GM12801 (cell line): Measurements from ENCODE around the gene EIF4A2.

Experiments
- CTCF ChIP-seq: IDR thresholded peaks from one replicate; pipeline ENCODE4 v1.5.1; 2011; ENCODE audit warnings: control low read depth; ENCODE audit not compliant: insufficient read length; ENCODE audit errors: extremely low read depth

Gene EIF4A2

DNA sequence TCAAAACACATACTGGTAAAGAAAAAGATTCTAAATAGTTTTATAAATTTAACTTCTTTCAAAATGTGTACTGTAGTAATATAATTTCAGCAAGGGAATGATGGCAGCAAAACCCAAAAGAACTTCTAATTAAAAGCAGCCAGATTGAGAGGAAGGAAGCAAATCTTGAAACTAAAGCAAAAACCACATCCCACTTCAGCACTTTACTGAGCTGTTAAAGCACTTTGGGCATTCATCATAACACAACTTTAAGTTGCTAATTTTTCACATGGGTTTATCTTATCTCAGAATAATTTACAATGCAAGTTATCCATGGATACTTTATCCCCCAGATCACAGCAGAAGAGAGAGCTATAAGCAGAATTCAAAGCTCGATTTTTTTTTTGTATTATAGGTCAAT is 16.9 kb downstream of the EIF4A2 start:
- TF ChIP-seq CTCF = no peak

DNA sequence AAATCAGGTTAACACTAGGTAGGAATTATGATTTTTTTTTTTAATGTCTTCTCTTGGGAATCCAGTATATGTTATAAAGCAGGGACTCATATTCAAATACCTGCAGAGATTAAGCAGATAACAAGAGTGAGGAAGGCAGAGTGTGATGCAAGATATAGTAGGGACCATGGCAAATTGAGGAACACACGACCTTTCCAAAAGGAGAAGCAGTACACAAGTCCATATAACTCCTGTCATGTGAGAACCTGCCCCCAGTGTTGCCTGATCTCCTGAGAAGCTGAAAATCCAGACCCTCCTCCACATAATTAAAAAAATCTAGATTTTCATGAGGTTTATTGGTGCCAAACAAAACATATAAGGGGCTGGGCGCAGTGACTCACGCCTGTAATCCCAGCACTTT is 19.3 kb downstream of the EIF4A2 start:
- TF ChIP-seq CTCF = no peak

DNA sequence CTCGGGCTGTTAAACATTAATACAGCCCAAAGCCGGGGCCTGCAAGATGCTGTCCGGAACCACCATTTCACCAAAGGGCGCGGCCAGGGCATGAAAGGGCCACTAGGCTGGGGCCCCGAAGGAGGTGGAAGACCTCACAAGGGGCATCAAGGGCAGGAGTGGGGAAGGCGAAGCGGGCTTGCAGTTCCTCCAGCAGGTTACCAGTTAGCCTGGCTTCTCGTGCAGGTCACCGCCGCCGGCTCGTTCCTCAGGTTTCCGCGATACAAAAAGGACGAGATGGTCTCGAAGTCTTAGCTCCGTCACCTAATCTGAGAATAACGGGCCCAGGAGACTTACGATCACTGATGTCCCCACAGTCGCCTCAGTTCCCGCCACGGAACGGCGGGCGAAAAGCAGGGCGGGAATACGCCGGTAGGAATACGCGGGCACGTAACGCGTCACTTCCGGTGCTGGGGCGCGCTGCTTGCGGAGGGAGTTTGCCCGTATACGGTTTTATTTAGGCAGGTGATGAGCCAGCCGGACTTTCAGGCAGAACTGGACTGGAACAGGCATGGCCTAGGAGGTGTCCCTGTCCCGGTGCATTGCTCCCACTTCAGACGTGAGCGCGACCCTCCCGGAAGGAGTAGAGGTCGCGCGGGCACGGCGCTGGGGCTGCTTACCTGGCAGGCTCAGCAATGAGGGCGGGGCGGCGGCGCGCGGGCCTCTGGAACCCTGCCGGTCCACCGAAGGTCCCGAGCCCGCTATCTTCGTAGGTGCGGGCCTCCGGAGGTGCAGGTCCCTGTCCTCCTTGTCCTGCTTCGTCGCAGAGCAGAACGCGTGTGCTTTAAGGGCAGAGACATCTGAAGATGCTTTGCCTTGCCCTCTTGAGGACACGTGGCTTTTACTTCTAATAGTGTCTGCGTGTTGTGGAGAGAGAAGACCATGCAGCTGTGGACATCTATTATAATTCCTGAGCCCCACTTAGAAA is 23.0 kb downstream of the EIF4A2 start, which contains the start of gene RFC4:
TSS of gene RFC4 (minus strand) at position 394 of the 967 bp plus-strand sequence. CDS start 1,769 bp downstream, outside the sequence.
- TF ChIP-seq CTCF = no peak

GRCh38 chr3:186807231-186807630 is 23.9 kb downstream of the EIF4A2 start:
- TF ChIP-seq CTCF = no peak

- TF ChIP-seq CTCF = no peak
Measured at GRCh38 chr3:186810336-186810996, 27.1 kb downstream of the EIF4A2 start.

GRCh38 chr3:186814100-186814499 is 30.7 kb downstream of the EIF4A2 start:
- TF ChIP-seq CTCF = no peak

DNA sequence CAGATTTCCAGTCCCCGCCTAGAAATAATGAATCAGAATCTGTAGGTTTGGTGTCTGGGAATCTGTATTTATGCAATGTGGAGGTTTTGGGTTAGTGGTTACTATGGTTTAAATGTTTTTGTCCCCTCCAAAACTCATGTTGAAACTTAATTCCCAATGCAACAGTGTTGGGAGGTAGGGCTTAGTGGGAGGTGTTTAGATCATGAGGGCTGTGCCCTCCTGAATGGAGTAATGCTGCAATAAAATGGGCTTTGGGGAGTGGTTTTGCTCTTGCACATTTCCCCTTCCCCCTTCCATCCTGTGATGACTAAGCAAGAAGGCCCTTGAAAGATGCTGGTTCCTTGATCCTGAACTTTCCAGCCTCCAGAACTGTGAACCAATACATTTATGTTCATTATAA is 32.1 kb downstream of the EIF4A2 start:
- no peak for TF ChIP-seq CTCF
